CD4-positive, alpha-beta T cell treated with Interleukin-4 for 1 hour (primary cell): ENCODE data around the gene RBM20.
"Not testable (repeated sequence)": the region's sequence is repeated elsewhere in the genome, so short reads cannot be mapped to it uniquely, and the experiment has no call there.

Source experiments
- DNase-seq, 2 donors: peaks; one replicate each; pipeline ENCODE4 v3.0.0-alpha.2; 2020 to 2022

Gene RBM20

GRCh38 chr10:110643653-110644597 is at the start of gene RBM20:
Gene RBM20 (plus strand): TSS chr10:110644336. CDS start chr10:110644455, 119 bp downstream.
- no peak for DNase-seq

DNA sequence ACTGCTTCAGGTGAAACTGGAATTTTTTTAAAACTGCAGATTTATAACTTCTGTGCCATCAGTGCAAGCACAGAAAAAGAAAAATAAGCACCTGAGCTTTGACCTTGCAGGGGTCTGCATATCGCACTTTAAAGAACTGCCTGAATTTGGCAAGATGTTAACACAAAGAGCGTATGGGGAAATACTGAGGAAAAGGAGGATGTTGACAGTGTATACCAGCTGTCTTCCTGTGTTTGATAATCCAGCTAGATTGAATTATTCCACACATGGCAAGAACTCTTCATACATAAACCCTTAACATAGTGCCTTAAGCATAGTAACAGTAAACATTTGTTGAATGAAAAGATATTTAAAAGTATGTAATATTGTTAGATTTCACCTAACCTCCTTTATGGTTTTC is 46.7 kb upstream of the RBM20 start:
- DNase-seq: no peak

- peak; percentile 32 to 62 for DNase-seq
These were observed 43.5 kb upstream of the RBM20 start for GRCh38 chr10:110600487-110601101.

DNA sequence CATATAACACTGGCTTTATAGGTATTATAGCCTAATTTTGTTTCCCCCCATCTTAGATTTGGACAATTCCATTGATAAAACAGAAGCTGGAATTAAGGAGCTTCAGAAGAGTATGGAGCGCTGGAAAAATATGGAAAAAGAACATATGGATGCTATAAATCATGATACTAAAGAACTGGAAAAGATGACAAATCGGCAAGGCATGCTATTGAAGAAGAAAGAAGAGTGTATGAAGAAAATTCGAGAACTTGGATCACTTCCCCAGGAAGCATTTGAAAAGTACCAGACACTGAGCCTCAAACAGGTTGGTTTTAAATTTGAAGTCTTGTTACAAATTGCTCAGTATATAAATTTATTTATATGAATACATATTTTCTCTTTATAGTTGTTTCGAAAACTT is 42.6 kb upstream of the RBM20 start:
- DNase-seq: no peak

- DNase-seq: no peak
These were observed 36.0 kb upstream of the RBM20 start for GRCh38 chr10:110608087-110608486.

DNA sequence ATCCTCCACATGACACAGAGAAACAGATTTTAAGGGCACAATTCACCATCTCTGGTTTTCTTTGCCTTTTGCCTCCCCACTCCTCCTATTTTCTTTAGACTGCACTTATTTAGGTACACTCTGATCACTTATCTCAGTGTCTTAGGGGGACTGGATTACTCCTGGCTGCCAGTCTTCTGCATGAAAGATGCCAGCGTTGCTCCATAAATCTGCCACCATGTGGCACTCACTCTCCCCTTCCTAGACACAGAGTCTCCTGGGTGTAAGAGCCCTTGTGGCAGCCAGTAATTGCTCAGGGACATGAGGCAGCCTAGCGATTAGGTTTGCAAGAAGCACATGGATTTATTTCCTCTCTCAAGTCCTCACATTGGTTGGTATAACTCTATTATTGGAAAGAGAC is 34.5 kb upstream of the RBM20 start:
- DNase-seq: no peak

DNA sequence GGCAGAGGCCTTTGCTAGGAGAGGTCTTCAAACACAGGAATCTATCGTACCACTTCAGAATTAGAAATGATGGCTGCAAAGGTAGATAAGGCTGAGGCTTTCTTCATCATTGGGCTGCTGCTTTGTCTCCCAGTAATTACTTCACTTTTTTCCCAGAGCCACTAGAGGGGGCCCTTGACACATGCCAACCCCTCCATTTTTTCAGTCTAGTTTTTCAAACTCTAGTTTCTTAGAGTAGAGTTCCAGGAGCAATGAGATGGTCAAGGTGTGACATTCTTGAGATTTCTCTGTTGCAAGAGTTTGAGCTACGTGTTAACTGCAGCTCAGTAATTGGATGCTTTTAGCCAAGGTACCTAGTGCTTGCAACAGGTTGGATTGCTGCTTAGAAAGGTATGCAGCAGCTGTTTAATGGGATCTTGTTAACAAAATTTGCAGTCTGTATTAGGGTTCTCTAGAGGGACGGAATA is 33.8 kb upstream of the RBM20 start:
- DNase-seq: peak; percentile 53 to 66

GRCh38 chr10:110610781-110611180 is 33.4 kb upstream of the RBM20 start:
- DNase-seq: not testable (repeated sequence)

GRCh38 chr10:110612087-110612486 is 32.0 kb upstream of the RBM20 start:
- DNase-seq: no peak

GRCh38 chr10:110612629-110613028 is 31.5 kb upstream of the RBM20 start:
- no peak for DNase-seq

DNA sequence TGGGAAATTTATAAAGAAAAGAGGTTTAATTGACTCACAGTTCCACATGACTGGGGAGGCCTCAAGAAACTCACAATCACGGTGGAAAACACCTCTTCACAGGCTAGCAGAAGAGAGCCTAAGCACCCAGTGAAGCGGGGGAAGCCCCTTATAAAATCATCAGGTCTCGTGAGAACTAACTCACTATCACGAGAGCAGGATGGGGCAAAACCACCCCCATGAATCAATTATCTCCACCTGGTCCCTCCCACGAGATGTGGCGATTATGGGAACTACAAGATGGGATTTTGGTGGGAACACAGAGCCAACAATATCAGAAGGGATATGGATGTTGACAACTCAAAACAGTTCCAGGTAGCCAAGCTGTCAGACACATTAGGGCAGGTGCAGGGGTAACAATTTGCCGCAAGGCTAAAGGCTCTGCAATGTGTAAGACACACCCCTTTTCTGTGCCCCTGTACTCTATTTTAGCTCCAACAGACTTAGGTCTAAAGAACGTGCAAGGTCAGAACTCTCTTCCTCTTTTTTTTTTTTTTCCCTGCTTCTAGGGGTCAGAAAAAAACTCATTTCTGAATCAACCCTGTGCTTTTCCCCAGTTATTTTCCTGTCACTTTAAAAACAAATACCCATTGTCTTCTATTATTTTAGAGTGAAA is 30.7 kb upstream of the RBM20 start:
- no peak for DNase-seq

DNA sequence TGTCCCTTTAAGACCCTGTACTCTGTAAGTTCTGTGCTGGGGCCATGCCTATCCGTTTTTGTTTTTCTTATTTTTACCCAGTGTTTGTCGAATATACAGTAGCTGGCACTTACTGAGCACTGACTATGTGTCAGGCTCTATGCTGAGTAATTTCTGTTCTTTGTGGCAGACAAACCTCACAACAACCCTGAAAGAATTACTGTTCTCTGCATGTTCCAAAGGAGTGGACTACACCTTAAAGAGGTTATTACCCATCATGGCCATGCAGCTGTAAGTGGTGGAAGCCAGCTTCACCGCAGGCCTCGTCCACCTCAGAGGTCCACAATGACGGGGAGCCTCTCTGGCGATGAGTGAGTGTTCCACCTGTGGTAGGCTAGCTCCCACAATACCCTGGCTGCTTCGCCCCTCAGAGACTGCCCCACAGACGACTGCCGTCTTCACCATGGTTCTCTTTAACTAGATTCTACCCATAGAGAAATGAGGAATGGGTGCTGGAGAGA is 30.1 kb upstream of the RBM20 start:
- DNase-seq: no peak

DNA sequence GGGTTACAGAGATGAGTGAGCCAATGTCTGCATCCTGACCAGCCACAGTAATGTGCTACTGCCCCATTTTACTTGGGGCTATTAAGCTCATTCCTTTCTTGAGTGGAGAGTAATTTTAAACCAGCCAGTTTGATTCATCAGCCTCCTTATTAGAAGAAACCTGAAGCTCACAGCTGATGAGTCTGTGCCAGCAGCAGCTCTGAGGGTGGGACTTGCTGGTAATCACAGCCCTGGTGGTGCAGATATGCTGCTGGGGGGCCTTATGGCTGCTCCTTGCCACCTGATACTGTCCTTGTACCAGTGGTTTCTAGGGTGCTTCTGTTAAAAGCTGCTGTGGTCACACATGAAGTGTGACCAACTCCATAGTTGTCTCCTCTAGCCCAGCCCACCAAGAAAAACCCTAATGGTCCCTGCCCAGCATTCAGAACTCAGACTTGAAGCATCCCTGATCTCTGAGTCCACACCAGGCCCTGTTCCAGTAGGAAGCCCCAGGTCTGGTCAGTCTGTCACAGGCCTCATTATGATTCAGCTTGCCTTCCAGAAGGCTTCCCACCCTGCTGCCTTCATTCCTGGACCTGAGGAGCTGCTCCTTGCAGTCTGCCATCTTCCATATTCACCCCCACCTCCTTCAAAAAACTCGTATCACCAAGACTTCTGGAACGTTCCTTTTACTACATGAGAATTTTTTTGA is 28.9 kb upstream of the RBM20 start:
- no peak for DNase-seq

DNA sequence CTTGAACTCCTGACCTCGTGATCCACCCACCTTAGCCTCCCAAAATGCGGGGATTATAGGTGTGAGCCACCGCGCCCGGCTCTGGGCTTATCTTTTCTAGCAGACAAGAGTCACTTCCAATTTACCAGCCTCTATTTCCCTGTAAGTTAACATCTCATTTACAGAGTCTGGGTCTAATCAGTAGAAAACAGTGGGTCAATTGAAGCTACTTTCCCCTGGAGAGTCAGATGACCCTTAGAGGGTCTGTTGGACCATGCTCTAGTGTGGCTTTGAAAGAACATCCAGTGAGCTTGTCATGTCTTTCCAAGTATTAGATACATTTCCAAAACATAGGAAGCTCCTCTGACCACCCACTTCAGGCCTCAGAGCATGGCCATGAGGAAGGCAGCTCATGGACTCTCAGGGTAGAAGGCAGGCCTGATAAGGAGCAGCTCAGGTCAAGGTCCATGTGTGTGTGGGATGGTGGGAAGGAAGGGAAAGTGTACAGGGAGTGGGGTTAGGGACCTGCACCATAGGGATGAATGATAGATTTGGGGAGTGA is 27.6 kb upstream of the RBM20 start:
- DNase-seq: no peak

- DNase-seq: no peak
These were observed 26.5 kb upstream of the RBM20 start for GRCh38 chr10:110617425-110618229.

DNA sequence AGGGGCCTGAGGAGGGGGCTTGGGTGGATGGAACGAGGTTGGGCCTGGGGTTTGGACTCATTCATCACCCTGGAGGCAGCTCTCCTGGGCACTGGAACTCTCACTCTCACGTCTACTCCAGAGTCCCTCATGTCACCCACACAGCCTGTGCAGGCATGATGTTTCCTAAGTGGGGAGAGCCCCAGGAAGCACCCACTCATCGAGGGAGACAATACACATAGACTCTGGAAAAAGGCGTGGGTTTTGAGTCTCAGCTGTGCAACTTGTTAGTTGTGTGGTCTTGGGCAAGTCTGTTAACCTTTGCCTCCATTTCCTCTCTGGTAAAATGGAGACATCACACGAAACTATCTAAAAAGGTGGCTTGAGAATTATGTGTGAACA is 25.9 kb upstream of the RBM20 start:
- DNase-seq: no peak

- DNase-seq: no peak
These were observed 24.4 kb upstream of the RBM20 start for GRCh38 chr10:110619514-110620397.

GRCh38 chr10:110620398-110620719 is 23.8 kb upstream of the RBM20 start:
- DNase-seq: no peak

GRCh38 chr10:110623316-110623715 is 20.8 kb upstream of the RBM20 start:
- DNase-seq: not testable (repeated sequence)

DNA sequence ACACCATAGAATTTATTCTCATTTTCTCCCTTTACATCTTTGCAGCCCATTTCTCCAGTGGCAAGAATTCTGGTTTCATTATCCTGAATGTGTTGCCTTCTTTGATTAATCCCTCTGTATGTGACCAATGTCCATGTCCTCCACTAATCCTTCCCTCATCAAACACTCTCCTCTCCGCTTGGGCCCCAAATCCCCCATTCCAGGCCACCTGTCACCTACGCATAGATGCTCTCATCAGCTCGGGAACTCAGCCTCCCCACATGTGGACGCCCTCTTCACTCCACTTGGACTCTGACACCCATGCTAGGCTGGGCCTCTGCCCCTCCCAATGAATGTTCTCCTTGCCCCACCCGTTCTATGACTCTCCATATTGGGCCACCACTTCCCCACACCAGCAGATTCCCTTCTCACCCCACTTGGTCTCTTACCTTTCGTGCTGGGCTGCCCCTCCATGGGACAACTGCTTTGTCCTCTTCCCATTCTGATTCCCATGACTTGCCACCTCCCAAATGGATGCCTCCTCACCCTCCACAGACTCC is 18.7 kb upstream of the RBM20 start:
- DNase-seq: no peak
